Hindlimb muscle (tissue), 1 donor: ENCODE measurements around the gene CARD19. TPM values are rescaled to one million over a fixed set of nuclear protein-coding genes. Genes with fewer than 3 reads are reported as not detected.

ENCODE experiments used
- DNase-seq: peaks from one replicate; pipeline ENCODE4 v3.0.0-alpha.2; 2013
- polyA plus RNA-seq: library from polyadenylated mRNA; unstranded; fragments of 120-200 nt; gene quantifications from one replicate; pipeline ENCODE4 v1.2.1, GENCODE V29; 2013; ENCODE audit not compliant: insufficient read length

CARD19 gene
- polyA plus RNA-seq, 1 donor, result 39.7 TPM

DNA sequence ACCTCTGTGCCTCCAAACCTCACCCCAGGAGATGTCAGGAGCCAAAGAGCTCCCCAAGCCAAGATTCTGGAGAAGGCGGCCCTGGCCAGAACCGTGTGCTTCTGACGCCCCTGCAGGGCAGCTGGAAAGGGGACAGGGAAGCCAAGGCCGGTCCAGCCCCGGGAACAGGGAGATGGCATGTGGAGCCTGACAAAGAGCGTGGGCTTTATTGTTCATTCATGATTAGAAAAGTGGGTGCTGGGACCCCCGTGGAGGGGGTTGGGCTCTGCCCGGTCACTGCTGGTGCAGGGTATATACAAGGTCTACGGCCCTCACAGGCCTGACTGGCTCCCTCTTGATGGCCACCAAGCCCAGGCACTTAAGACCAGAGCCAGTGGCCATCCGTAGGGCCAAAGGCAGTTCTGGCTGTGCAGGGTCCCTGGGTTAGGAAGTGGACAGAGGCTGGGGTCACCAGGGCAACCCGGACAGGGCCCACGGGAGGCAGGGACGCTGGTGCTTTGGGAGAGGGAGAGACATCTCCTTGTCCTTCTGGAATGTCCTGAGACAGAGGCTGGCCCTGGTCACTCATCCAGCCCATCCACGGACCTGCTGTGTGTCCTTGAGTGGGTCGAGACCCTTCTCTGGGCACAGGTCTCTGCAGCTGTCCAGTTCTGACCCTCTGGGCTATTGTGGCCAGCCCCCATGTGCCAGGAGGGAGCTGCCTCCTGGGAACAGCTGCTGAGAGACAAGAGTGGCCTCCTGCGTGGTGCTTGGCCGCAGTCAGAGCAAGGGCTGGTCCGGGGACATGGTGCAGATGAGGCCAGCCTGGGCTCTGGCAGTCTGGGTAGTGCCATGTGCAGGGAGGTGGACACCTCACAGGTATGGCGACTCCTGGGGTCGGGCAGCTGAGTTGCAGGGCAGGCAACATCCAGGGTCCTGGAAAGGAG lies 25.6 kb downstream of the CARD19 start:
- DNase-seq, result no peak

DNA sequence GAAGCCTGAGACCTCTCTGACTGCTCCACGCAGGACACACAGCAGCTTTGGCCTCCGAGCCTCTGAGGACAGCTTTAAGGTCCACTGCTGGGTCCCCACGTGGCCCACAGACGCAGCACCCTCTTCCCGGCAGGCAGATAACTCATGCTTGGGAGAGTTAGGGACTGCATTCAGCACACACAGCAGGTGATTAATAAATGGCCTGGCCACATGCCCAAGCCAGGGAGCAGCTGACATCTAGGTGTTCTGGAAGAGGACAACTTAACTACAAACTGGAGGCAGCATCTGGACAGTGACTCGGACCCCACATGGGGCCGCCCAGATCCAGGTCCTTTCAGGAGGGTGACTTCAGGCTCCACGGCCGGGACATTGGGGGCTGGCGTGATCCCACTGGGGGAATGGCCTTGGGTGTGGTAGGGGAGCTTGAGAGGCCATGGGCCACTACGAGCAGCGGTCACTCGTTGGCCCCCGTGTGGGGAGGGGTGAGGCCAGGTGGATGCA lies 26.8 kb downstream of the CARD19 start:
- no peak for DNase-seq

DNA sequence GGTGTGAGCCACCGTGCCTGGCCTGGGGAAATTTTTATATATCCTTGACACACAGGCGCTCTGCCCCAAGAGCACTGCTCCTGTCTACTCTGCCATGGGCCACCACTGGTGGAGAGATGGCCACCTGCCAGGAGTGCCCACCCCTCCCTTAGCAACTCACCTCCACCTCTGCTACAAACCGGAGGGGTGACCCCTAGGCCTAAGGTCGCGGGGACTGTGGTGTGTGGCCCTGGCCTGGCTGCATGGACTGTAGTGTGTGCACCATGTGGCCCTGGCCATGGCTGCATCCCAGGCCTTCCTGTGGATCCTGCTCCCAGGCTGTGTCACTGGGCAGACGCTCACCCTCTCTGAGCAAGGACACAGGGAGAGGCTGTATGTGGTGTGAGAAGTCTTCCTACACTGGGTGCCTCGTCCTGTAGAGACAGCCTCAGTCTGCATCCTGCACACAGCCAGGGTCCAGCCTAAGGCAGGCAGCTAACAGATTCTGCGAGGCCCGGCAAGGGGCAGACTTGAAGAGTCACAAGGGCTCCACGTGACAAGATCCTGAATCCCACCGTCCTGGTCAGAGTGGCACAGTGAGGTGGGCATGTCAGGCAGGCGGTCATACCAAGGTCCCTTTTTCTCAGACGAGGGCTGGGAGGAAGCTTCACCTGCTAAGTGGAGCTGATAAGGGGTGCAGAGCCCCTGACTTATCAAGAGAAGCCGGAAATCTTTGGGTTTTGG lies 27.7 kb downstream of the CARD19 start:
- DNase-seq, result no peak

DNA sequence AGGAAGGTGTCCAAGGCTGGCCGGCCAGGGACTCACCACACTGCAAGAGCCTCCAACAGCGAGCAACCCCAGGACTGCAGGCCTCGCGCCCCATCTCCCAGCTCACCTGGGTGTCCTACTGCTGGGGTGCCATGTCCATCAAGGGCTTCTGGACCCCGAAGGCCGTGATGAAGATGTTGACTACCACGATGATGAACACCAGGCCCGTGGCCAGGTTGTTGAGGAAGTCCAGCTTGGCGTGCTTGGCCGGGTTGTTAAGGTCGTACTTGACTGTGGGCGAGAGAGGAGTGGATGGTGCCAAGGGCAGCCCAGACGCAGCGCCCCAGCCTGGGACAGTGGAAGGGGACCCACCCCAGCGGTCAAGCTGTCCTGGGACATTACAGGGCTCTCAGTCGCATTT lies 28.8 kb downstream of the CARD19 start:
- no peak for DNase-seq

DNA sequence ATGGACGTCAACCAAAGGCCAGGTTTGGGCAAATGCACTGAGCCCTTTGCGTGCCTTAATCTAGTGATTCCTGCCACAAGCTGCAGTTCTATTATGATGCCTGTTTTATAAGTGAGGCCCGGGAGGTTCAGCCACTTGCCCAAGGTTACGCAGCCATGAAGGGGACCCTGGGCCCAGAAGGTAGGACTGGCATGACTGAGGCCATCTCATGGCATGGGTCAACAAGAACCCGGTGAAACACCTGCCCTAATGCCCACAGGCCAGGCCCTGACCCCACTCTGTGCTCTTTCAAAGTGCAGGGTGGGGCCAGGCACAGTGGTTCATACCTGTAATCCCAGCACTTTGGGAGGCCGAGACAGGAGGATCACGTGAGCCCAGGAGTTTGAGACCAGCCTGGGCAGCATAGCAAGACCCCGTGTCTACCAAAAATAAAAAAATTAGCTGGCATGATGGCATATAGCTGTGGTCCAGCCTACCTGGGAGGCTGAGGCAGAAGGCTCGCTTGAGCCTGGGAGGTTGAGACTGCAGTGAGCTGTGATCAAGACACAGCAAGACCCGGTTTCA lies 29.4 kb downstream of the CARD19 start:
- no peak for DNase-seq

DNA sequence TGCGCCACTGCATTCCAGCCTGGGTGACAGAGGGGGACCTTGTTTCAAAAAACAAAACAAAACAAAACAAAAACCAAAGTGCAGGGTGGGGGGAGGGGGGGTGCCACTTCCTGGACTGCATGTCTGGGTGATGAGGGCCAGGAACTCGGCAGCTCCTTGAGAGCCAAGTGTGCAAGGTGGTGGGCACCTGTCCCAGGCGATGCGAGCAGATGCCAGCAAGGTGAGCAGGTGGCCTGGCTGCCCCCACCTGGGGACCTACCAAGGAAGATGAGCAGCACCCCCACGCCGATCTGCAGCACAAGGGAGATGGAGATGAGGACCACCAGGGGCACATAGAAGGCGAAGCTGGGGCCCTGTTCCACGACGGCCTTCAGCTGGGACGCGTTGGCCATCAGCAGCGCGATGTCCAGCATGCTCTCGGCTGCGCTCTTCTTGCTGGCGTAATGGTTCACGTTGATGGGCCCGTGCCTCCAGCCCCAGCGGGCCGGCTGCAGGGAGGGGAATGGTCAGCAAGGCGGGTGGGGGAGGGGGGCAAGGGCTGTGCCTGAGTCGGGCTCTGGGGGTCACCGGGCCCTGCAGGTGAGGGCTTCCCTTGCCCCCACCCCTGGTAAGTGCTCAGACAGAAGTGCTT lies 30.2 kb downstream of the CARD19 start:
- DNase-seq, result no peak

DNA sequence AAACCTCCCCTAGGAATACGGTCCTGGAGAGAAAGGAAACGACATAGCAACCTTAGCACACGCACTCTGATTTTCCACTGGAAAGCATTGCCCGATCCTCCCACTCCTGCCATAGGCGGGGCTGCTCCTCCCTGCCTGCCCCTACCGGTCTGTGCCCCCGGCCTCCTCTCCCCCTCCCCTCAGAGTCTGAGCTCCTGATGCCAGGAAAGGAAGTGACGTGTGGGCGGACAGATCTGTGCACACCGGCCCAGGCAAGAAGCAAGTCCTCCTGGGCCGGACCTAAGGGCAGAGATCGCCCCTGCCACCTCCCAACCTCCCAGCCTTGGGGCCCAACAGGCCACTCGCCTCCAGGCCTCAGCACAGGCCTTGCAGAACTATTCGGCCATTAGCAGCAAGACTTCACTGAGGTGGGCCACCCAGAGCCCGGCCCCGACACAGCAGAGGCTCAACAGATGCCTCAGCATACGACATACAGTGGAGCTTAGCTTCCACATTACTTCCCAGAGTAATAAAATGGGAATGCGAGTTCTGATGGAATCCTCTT lies 30.9 kb downstream of the CARD19 start:
- DNase-seq, result peak; percentile 61

DNA sequence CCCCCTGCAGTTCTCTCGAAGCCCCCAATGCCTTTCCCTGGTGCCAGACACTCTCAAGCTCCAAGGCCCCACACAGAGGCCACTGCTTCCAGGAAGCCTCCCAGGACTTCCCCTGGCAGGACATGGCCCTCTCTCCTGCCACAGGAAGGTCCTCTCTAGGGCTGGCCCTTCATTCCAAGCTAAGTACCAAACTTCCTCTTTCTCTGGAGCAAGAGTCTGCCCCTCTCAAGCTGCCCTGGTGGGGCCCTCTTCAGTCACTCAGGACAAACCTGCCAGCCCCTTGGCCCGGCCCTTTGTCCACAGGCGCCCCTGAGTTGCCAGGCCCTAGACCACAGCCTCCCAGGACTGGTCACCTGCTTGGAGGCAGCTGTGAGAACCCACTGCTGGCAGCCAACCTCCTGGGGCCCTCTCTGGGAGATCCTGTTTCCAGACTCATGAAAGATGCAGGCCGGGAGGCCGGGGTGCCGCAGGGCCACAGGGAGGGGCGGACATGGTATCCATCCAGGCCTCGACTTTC lies 31.4 kb downstream of the CARD19 start:
- no peak for DNase-seq

DNA sequence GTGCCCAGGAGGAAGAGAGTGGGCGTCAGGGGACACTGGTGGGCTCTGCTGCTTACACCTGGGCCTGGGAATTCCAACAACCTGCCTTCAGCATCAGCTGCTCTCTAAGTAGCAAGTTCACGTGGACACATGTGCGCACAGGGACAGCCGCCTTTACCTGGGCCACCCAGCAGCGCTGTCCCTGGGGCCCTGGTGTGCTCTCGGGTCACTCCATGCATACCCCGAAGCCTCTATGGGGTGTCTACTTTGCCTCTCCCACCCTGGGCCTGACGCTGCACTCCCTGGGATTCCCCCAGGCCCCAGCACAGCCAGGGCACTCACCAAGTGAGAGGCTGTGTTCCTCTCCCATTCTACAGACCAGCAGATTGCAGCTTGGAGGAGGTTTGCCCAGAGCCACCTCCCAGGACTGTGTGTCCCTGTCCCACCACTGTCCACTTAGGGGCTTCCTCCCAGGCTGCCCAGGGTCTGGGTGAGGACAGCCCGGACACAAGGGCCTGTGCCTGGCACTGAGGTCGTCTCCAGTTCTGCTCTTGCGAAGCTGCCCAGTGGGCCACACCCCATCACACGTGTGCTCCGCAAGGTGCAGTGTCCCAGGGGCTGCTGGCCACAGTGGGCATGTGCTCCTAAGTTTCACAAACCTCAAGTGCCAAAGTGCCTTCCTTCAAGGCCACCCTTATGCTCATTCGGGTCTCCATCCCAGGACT lies 32.1 kb downstream of the CARD19 start:
- no peak for DNase-seq

DNA sequence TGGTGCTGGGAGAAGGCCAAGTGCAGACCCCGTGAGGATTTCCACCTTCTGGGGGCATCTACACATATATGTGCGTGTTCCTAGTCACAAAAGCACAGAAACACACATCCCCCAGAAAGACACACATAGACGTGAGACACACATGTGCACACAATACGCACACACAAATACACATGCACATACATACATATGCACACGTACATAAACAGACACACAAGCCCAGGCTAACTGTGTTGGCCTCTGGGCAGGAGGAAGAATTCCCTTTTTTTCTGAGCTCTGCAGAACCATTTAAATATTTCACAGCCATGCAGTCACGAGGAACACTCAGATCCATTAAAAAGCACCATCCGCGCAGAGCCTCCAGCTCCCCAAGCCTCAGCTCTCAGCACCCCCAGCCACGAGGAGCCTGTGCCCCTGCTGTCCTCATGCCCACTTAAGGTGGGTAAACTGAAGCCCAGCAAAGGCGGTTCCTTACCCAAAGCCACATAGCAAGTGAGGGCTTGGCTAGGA lies 32.8 kb downstream of the CARD19 start:
- DNase-seq, result no peak

DNA sequence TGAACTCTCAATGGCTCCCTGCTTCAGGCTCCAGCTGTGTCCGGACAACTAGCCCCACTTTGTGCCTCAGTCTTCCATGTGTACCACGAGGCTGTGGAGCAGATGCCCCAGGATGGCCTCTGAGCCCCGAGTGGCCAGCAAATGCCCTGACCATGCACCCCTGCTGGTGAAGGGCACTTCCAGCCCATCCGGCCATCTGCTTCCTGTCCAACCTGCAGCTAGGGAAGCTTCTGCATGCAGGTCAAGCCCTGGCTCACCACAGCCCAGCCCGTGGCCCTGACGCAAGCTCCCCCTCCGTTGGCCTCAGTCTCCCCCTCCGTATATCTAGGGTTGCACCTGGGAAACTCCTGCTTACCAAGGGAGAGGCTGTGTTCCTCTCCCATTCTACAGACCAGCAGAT lies 33.3 kb downstream of the CARD19 start:
- DNase-seq, result no peak

DNA sequence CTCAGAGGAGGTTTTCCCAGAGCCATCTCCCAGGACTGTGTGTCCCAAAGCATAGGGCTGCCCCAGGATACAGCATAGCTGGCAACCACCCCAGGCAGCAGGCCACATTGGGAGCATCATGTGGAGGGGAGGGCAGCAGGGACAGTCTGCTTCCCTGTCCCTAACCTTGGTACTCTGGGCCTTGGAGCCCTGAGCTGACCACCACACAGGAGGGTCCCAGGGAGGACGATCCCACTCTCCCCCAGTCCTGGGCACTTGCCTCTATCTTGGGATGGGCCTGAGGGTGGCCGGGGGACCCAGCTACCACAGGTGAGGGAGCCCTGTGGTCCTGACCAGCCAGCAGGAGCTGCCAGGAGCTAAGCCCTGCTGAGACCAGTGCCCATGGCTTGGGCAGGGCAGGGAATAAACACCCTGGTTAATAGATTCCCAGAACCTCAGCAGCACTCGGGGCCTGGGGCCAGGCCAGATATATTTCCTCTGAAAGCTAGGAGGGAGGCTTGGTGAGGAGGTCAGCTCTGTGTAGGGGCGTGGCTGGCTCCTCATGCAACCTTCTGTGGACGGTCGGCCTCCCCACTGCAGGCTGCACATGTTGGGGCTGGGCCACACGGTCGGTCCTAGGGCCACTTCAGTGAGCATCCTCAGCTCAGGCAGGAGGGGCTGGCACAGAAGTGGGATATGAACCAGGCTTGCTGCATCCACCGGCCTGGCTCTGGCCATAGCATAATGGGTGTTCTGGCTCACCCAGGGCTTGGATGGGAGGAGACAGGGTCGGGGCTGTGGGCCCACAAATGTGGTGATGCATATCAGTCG lies 33.9 kb downstream of the CARD19 start:
- no peak for DNase-seq

DNA sequence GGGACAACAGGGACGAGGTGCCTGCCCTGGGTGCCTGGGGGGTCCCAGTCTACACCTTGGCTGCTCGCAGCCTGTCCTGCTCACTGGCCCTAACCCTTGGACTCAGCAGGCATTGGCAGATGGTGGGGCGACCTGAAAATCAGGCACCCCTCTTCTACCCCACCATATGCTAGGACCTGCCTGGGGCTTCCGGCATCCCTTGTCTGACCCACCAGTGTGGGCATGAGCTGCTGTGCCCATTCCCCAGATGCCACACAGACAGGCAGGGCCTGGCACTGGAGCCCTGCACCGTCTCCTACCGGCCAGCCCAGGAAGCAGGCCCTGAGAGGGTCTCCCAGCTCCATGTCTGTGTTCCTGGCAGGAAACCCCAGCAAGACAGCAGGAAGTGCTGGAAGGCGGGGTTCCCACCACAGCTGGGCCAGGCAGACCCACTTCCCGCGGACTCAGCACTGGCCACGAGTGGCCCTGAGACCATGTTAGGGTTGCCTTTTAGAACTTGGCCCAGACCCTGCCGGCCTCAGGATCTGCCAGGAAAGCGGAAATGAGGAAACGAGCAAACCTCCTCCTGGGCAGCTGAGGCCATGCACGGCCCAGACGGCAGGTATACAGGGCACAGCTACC lies 35.0 kb downstream of the CARD19 start:
- DNase-seq, result peak; percentile 63

DNA sequence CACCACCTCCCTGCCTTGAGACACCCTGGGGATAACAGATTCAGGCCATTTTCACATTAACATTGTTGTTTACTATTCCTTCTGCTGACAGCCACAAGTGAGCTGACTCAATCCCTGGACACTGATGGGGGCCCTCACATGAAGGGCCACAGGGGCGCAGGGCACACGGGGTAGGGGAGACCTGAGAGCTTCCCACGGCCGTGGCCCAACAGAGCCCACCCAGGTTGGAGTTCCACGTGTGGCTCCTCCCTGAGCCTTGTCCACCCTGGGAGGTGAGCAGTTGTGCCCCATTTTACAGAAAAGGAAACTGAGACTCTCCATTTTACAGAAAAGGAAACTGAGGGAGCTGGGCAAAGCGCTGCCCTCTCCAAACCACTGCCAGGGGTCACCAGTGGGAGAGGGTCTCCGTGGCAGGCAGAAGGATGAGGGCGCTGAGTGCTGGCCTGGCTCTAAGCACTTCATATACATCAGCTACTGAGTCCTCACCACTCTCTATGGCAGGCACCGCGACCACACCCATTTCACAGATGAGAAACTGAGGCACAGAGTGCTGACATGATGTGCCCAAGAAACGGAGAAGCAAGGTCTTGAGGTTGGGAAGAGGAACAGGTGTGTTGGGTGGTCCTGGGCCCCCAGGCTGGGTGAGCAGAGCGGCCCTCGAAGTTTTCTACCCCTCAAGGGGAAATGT lies 35.7 kb downstream of the CARD19 start:
- no peak for DNase-seq

DNA sequence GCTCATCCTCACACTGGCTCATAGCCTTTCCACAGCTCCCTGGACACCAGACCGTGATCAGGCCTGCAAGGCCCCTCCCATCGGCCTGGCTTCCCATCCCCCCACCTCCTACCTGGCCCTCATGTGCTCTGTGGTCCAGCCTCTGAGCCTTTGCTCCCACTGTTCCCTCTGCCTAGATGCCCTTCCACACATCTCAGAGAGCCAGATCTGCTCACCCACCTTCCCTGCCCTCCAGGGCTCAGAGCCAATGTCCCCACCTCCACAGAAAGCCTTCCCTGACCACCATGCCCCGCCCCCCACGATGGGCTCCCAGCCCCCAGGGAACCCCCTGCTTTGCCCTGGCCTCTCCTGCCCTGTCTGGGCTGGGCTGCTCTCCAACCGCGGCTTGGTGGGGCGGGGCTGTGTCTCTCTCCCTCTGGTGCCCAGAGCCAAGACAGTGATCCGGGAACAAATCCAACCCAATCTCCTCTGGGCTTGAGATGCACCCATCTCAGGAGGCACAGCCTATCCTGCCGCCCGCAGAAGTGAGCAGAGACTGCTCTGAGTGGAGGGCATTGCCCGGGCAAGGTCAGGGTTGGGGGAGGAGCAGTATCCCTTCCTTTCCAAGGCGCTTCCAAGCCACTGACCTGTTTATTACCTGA lies 36.4 kb downstream of the CARD19 start:
- DNase-seq, result no peak

DNA sequence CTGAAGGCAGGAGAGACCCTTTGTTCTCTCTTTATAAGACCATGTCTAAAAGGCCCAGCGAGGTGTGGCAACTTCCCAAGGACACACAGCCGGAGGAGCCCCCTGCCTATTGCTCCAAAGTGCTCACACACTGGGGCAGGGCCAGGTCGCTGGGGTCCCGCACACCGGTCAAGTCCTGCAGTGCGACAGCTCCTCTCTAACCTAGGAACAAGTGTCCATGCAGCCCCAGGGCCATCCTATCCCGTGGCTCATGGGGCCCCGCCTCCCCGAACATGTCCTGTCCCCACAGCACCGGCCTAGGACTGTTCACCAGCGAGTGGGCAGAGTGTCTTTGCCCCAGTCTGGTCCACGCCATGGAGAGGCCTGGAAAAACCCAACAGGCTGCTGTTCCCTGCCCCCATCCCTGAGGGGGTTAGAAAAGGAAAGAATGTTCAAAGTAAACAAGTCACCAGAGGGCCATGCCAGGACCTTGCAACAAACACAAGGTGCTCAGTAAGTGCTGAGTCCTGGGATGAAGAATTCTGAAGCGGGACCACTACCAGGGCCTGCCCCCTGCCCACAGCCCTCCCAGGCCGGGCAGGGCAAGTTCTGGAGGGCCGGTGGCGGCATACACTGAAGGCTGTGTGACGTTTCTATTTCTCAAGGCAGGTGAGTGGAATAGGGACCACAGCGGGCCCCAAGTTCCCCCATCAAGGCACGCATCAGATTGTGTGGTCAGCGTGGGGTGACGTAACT lies 37.1 kb downstream of the CARD19 start:
- no peak for DNase-seq

DNA sequence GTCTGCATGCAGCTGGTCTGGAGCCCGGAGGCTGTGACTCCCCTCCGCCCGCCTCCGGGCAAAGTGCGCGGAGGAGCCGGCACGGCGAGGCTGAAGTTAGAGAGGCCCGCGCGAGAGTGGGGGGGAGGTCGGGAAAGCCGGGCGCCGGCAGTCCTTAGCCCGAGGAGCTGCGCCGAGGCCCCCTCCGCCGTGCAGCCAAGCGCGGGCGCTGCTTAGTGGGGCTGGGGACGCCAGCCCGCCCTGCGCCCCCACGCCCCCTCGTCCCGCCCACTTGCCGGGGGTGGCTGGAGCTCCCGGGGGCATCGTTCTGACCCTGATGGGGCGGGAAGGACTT lies 37.6 kb downstream of the CARD19 start:
- DNase-seq, result peak; percentile 85

DNA sequence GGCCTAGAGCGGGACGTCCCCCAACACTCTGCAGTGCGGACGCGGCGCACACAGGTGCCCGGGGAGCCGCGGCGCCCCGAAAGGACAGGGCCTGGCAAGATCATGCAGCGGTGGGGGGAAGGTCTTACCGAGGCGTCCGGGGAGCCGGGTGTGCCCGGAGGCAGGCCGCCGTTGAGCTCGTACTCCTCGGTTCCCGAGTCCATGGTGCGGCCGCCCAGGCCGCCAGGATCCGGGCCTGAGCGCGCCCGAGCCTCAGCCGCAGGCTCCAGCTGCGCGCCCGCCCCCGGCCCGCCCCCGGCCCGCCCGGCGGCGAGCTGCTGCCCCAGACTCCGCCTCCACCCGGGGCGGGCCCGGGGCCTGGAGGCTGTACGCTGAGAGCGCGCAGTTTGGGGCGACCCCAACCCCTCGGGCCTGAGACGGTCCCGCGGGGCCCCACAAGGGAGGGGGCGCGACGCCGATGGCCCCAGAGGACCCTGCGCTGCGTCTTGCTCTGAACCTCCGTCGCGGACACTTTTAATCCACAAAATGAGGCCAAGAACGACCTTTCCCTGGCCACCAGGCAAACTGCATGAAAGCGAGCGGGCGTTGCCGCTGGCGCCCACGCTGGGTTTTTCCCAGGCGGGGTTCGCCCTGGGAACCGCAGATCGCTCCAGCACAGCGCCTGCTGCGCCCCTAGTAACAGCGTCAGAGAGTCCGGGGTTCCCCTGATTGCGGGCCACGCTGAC lies 38.2 kb downstream of the CARD19 start, which contains the start of gene NINJ1:
TSS of gene NINJ1 (minus strand) at position 237 of the 725 bp plus-strand sequence. CDS start at position 203, 34 bp downstream.
- peak; percentile 88 for DNase-seq
